A204.1 (cell line): ENCODE results near the gene ERAL1.
"Not testable (repeated sequence)": the region's sequence is repeated elsewhere in the genome, so short reads cannot be mapped to it uniquely, and the experiment has no call there.

Experiments
- FAIRE-seq: peaks from 2 replicates; lab custom pipeline; 2012; peaks lifted over from hg19 to GRCh38; lab: Jason Lieb, UNC

The ERAL1 gene

DNA sequence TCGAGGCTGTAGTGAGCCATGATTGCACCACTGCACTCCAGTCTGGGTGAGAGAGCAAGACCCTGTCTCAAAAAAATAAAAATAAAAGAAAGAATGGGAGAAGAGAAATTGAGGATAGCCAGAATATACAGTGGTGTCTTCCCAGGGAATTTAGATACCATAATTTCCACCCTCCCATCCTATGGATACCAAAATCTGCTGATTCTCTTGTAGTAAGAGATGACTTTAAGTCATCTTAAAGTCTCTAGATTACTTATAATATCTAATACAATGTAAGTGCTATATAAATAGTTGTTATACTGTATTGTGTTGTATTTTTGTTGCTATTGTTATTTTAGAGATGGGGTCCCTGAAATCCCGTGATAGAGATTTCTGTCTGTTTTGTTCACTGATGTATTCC is 1.5 kb upstream of the ERAL1 start:
- FAIRE-seq: no peak

GRCh38 chr17:28855336-28855679 is 492 bp downstream of the ERAL1 start:
- no peak for FAIRE-seq

DNA sequence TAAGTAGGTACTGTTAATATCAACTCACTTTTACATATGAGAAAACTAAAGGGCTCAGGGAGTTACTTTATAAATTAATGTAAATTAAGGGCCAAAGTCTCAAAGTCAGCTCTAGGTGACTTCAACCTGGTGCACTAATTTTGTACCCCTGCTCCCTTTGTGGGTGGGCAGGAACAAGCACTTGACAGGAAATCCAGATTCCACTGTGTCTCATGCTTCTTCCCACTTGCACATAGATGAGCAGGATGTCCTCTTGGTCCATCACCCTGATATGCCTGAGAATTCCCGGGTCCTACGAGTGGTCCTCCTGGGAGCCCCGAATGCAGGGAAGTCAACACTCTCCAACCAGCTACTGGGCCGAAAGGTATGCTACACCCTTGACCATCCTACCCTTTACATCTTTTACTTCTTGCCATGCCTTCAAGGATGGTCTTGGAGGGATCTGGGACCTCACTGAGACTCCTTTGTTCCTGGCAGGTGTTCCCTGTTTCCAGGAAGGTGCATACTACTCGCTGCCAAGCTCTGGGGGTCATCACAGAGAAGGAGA is 1.3 kb downstream of the ERAL1 start:
- no peak for FAIRE-seq

DNA sequence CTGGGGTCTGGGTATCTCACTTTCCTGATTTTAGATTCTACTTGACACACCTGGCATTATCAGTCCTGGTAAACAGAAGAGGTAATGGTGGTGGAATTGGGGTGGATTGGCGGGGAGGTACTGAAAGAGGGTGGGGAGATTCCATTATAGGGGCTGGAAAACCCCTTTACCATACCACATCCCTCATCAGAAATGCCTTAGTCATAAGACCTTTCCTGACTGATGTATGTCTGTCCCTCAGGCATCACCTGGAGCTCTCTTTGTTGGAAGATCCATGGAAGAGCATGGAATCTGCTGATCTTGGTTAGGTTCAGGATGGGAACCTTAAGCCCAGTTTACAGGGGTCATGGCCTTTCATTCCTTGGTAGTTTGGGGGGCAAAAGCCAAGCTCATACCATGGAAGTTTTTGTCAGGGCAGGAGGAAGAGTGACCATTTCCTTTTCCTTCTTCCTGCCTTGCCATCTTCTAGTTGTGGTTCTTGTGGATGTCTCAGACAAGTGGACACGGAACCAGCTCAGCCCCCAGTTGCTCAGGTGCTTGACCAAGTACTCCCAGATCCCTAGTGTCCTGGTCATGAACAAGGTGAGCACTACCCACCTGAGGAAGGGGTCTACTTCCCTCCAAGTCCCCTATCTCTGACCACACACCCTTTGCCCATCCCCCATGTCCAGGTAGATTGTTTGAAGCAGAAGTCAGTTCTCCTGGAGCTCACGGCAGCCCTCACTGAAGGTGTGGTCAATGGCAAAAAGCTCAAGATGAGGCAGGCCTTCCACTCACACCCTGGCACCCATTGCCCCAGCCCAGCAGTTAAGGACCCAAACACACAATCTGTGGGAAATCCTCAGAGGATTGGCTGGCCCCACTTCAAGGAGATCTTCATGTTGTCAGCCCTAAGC is 3.3 kb downstream of the ERAL1 start:
- FAIRE-seq: no peak

DNA sequence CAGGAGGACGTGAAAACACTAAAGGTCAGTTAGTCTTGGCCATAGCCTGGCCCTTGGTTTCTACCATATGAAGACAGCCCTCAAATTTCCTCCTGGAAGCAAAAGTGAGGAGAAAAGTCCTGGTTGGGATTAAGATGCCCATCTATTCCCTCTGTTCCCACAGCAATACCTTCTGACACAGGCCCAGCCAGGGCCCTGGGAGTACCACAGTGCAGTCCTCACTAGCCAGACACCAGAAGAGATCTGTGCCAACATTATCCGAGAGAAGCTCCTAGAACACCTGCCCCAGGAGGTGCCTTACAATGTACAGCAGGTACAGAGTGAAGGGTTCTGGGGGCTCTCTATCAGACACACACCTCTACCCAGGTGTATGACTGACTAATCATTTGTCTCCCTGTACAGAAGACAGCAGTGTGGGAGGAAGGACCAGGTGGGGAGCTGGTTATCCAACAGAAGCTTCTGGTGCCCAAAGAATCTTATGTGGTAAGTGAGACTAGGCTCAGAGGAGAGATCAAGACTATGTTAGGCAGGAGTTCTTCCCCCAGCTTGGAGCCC is 4.1 kb downstream of the ERAL1 start:
- no peak for FAIRE-seq

- FAIRE-seq: no peak
Measured at GRCh38 chr17:28860363-28860808, 5.6 kb downstream of the ERAL1 start.

DNA sequence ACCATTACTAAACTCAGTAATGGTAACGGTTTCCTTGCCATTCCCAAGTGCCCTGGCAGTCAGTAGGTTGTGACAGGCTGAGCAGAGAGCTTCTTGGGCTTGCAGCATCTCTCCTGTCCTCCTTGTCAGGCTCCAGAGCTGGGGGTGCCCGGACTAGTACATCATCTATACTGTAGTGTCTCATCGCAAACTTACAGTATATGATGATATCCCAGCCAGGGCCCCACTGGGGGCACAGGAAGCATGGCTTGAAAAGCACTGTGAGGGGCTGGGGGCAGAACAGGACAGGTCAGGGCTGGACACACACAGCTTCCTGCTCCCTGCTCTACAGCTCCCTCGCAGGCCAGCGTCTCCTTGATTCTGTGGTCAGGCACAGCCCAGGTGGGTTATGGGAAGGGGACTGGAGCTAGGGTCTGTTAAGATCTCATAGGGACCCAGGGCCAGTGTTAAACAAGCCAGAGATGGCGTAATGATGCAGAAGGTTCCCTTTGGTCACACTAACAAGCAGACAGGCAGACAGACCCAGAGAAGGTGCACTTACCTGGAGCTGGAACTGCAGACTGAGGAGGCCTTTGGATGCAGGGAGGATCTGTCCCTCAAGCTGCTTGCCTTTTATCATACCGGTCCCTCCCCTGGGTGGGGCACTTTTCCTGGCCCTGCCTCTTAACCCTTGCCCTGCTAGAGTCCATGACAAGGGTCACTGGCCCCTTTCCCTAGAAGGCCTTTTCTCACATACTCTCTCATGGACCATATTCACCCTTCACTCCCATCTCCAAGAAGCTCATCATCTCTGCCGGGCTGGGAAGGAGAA is 6.8 kb downstream of the ERAL1 start:
- no peak for FAIRE-seq

DNA sequence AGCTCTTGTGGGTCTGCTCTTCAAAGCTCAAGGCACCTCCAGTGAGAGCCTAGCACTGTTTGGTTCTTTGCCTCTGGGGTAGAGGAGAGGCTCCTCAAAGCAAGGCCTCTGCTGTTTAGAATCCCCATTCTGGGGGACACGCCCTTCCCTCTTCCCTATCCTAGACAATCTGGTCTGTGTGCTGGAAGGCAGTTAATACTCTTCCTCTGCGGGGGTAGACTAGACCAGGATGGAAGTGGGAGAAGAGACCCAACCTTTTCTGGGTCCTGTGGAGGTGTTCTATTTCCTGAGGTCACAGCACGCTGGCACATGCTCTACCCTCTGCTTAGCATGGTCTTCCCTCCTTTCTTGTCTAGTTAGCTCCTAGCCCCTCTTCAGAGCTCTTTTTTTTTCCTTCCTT is 7.7 kb downstream of the ERAL1 start:
- no peak for FAIRE-seq

GRCh38 chr17:28863953-28864352 is 9.1 kb downstream of the ERAL1 start:
- no peak for FAIRE-seq

DNA sequence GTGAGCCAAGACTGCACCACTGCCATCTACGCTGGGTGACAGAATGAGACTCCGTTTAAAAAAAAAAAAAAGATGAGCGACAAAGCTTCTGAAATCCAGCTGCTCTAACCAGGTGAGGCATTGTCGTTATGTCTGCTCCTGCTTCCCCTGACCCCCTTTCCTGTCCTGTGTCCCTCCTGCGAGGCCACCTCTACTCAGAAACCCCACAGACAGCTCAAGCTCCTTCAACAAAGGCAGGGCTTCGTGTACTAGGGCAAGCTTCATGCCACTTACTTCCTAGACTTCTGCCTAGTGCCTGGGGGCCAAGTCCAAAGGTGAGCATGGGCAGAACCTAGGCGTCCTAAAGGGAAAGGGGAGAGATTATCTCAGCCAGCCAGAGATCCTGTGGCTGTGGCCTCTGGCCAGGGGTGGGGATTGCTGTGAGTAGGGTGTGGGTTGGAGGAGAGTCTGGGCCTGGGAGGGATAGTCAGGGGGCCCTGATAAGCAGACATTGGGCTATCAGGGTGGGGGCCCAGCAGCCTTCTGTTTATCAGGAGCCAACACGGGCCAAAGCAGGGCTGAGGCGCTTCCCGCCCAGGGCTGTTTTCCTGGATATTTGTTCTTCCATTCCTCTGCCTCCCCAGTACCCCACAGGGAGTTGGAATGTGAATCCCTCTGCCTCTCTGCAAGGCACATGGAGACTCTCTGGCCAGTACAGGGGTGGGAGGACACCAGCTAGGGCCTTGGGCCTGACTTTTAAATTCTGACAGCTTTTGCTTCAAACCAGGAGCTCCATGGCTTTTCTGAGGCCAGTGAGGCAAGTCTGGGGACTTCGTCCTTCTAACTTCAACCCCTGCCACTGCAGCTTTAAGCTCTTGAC is 10.4 kb downstream of the ERAL1 start:
- no peak for FAIRE-seq

- no peak for FAIRE-seq
Measured at GRCh38 chr17:28865946-28866752, 11.3 kb downstream of the ERAL1 start.

GRCh38 chr17:28867276-28867675 is 12.5 kb downstream of the ERAL1 start:
- FAIRE-seq: no peak

- no peak for FAIRE-seq
Measured at GRCh38 chr17:28871056-28871579, 16.3 kb downstream of the ERAL1 start.

GRCh38 chr17:28873839-28874238 is 19.0 kb downstream of the ERAL1 start:
- FAIRE-seq: no peak

DNA sequence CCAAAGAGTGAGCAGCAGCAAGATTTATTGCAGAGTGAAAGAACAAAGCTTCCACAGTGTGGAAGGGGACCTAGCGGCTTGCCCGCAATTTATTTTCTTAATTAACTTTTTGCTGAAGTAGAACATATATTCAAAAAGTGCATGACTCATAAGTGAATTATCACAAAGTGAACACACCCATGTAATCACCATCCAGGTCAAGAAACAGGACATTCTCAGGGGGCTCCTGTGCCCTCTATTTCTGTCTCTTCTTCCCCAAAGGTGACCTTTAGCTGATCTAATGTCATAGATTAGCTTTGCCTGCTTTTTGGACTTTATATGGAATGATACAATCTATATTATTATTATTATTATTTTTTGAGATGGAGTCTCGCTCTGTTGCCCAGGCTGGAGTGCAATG is 19.9 kb downstream of the ERAL1 start:
- no peak for FAIRE-seq

- no peak for FAIRE-seq
Measured at GRCh38 chr17:28875848-28876550, 21.2 kb downstream of the ERAL1 start.

- FAIRE-seq: not testable (repeated sequence)
Measured at GRCh38 chr17:28877150-28877711, 22.4 kb downstream of the ERAL1 start.

DNA sequence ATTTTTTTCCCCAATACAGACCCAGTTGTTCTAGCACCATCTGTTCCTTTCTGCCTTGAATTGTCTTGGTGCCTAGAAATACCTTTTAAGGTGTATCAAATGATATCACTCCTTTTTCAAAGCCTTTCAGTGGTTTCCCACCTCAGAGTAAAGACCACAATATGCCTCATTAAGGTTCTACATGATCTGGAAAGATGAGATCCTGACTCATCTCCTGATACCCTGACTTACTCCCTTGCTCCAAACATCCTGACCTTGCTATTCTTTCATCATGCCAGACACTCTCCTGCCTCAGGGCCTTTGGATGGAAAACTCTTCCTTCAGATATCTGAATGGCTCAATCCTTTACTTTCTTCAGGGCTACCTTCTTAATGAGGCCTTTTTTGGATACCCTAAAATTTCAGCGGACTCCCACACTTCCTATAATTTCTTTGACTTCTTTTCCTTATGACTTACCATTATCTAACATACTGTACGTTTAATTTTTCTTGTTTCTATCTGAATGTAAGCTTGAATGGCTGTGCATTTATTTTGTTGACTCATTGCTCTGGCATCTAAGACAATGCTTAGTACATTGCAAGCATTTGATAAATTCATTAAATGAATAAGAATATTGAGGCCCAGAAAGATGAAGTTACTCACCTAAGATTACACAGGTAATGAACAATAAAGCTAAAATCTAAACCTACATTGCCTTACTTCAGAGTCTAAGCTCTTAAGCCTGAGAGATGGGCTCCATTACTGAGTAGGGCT is 23.5 kb downstream of the ERAL1 start:
- no peak for FAIRE-seq

DNA sequence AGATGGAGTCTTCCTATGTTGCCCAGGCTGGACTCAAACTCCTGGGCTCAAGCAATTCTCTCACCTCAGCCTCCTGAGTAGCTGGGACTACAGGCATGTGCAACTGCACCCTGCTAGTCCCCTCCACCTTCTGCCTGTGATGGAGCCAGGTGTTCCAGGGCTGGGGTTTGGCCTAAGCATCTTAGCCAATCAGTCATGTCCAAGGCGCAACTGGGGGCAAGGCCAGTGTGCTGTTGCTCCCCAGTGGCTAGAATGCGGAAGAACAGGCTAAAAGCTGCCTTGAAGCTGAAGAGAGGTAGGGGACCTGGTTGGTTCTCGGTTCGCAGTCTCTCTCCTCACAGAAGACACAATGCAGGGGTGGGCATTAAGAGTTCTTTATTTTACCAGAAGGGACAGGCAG is 24.2 kb downstream of the ERAL1 start:
- FAIRE-seq: no peak
